ENCODE data around the gene C9orf153. TPM values are rescaled to one million over a fixed set of nuclear protein-coding genes. Genes with fewer than 3 reads are reported as not detected.

Gene C9orf153
- total and polyA plus RNA-seq, 2 of the 8 experiments (the other 6 are each of a cell fraction or from before 2014, with no cell fraction given), result not detected

DNA sequence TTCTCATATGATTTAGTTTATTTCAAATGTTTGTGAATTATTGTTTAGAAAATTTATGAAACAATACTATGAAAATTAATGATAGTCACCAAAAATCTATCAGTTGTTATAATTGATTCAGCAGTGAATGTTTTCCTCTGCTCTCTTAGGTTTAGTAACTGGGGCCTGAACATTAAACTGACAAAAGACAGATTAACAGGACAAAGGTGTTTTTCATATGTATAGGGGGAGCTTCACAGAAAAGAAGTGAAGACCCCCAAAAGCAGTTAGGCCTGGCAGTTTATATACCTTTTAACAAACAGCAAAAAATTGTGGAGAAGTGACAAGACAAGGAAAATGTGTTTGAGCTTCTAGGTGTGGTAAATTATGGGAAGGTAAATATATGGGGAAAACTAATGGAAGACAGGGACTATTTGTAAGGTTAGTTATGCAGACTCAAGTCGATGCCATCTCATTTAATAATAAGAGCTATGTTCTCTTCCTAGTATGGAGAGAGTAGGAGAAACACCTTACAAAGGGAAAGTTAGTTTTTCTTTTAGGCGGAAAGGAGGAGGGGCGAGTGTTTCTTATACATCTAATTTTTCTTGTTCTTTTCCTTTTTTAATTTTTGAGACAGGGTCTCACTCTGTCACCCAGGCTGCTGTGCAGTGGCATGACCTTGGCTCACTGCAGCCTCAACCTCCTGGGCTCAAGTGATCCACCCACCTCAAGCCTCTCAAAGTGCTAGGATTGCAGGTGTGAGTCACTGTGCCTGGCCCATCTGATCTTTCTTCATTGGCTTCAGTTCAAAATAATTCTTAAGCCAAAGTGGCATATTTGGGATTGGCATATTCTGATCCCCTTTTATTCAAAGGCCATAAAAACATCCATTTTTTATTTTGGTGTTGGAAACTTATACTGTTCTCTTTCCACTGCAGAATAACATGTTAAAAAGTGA, 77.8 kb downstream of the C9orf153 start (continued):
- TF ChIP-seq, protein P1, sequence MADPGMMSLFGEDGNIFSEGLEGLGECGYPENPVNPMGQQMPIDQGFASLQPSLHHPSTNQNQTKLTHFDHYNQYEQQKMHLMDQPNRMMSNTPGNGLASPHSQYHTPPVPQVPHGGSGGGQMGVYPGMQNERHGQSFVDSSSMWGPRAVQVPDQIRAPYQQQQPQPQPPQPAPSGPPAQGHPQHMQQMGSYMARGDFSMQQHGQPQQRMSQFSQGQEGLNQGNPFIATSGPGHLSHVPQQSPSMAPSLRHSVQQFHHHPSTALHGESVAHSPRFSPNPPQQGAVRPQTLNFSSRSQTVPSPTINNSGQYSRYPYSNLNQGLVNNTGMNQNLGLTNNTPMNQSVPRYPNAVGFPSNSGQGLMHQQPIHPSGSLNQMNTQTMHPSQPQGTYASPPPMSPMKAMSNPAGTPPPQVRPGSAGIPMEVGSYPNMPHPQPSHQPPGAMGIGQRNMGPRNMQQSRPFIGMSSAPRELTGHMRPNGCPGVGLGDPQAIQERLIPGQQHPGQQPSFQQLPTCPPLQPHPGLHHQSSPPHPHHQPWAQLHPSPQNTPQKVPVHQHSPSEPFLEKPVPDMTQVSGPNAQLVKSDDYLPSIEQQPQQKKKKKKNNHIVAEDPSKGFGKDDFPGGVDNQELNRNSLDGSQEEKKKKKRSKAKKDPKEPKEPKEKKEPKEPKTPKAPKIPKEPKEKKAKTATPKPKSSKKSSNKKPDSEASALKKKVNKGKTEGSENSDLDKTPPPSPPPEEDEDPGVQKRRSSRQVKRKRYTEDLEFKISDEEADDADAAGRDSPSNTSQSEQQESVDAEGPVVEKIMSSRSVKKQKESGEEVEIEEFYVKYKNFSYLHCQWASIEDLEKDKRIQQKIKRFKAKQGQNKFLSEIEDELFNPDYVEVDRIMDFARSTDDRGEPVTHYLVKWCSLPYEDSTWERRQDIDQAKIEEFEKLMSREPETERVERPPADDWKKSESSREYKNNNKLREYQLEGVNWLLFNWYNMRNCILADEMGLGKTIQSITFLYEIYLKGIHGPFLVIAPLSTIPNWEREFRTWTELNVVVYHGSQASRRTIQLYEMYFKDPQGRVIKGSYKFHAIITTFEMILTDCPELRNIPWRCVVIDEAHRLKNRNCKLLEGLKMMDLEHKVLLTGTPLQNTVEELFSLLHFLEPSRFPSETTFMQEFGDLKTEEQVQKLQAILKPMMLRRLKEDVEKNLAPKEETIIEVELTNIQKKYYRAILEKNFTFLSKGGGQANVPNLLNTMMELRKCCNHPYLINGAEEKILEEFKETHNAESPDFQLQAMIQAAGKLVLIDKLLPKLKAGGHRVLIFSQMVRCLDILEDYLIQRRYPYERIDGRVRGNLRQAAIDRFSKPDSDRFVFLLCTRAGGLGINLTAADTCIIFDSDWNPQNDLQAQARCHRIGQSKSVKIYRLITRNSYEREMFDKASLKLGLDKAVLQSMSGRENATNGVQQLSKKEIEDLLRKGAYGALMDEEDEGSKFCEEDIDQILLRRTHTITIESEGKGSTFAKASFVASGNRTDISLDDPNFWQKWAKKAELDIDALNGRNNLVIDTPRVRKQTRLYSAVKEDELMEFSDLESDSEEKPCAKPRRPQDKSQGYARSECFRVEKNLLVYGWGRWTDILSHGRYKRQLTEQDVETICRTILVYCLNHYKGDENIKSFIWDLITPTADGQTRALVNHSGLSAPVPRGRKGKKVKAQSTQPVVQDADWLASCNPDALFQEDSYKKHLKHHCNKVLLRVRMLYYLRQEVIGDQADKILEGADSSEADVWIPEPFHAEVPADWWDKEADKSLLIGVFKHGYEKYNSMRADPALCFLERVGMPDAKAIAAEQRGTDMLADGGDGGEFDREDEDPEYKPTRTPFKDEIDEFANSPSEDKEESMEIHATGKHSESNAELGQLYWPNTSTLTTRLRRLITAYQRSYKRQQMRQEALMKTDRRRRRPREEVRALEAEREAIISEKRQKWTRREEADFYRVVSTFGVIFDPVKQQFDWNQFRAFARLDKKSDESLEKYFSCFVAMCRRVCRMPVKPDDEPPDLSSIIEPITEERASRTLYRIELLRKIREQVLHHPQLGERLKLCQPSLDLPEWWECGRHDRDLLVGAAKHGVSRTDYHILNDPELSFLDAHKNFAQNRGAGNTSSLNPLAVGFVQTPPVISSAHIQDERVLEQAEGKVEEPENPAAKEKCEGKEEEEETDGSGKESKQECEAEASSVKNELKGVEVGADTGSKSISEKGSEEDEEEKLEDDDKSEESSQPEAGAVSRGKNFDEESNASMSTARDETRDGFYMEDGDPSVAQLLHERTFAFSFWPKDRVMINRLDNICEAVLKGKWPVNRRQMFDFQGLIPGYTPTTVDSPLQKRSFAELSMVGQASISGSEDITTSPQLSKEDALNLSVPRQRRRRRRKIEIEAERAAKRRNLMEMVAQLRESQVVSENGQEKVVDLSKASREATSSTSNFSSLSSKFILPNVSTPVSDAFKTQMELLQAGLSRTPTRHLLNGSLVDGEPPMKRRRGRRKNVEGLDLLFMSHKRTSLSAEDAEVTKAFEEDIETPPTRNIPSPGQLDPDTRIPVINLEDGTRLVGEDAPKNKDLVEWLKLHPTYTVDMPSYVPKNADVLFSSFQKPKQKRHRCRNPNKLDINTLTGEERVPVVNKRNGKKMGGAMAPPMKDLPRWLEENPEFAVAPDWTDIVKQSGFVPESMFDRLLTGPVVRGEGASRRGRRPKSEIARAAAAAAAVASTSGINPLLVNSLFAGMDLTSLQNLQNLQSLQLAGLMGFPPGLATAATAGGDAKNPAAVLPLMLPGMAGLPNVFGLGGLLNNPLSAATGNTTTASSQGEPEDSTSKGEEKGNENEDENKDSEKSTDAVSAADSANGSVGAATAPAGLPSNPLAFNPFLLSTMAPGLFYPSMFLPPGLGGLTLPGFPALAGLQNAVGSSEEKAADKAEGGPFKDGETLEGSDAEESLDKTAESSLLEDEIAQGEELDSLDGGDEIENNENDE (IDR thresholded peaks at IDR 0.05; ENCODE audit: insufficient replicate concordance, low read length), result peak; percentile 89
- TF ChIP-seq BCL11A (IDR thresholded peaks at IDR 0.05; ENCODE audit: low read depth in 2 of 2, low read length in 2 of 2), result peak in 1 of 2 experiments; percentile 10
- TF ChIP-seq EP300 (IDR thresholded peaks at IDR 0.05; ENCODE audit: borderline replicate concordance in 1 of 2, low read depth in 2 of 2, low read length in 2 of 2), result peak in 1 of 2 experiments; percentile 24; a peak in 1 of 3 replicates
- TF ChIP-seq POU5F1 (IDR thresholded peaks at IDR 0.05; ENCODE audit: low read depth, low read length), result 0 out of 2 replicates have a peak, but pooled peaks have one; percentile 69
- no peak for TF ChIP-seq CHD1 (IDR thresholded peaks at IDR 0.05; ENCODE audit: low read depth, low read length)
- TF ChIP-seq, protein P2, sequence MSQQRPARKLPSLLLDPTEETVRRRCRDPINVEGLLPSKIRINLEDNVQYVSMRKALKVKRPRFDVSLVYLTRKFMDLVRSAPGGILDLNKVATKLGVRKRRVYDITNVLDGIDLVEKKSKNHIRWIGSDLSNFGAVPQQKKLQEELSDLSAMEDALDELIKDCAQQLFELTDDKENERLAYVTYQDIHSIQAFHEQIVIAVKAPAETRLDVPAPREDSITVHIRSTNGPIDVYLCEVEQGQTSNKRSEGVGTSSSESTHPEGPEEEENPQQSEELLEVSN (IDR thresholded peaks at IDR 0.05), result no peak

All from H1 (cell line).